Stomach (tissue), 9 donors: Measurements from ENCODE around the gene ST14. TPM values are rescaled to one million over a fixed set of nuclear protein-coding genes. Genes with fewer than 3 reads are reported as not detected.
A peak's percentile ranks its signal among the peaks of the same experiment; 100 is the strongest.
"Not testable (repeated sequence)": the region's sequence is repeated elsewhere in the genome, so short reads cannot be mapped to it uniquely, and the experiment has no call there.

ENCODE experiments used
- DNase-seq, 2 donors: peaks; one replicate each; pipeline versions ENCODE4 v3.0.0 to v3.0.0-alpha.2; 2013 to 2019
- H3K27ac ChIP-seq, 5 donors: fragments of 200-600 bp in 4 of 5; sonication (generic) in 4 of 5; one replicate each; pipeline ENCODE4 v1.5.1; 2013 to 2019; ENCODE audit warnings: mild to moderate bottlenecking in 1 of 5, moderate library complexity in 1 of 5
- H3K27me3 ChIP-seq, 3 donors: fragments of 200-600 bp; sonication (generic); one replicate each; pipeline ENCODE4 v1.5.1; 2017 to 2019; ENCODE audit warnings: mixed run types in 1 of 3
- H3K36me3 ChIP-seq, 4 donors: fragments of 200-600 bp; sonication (generic); 1 replicate in 3 of 4; 2 replicates in 1 of 4; pipeline ENCODE4 v1.5.1; 2016 to 2019
- H3K4me1 ChIP-seq, 4 donors: fragments of 200-600 bp; sonication (generic); one replicate each; pipeline ENCODE4 v1.5.1; 2016 to 2019
- H3K4me3 ChIP-seq, 4 donors: fragments of 200-600 bp; sonication (generic) in 3 of 4; one replicate each; pipeline ENCODE4 v1.5.1; 2016 to 2019; ENCODE audit warnings: mild to moderate bottlenecking in 1 of 4
- H3K9me3 ChIP-seq, 4 donors: fragments of 200-600 bp; sonication (generic); one replicate each; pipeline ENCODE4 v1.5.1; 2016 to 2019
- CTCF ChIP-seq, 7 experiments: fragments of 450-650 bp in 4 of 7; fragments of 200-600 bp in 3 of 7; sonication (generic) in 3 of 7; IDR thresholded peaks; one replicate each; pipeline ENCODE4 v1.5.1; 2016 to 2019; ENCODE audit warnings: antibody characterized with exemption in 7 of 7, control low read depth in 2 of 7, mild to moderate bottlenecking in 1 of 7
- EP300 ChIP-seq: sonication (generic); formaldehyde crosslinking; IDR thresholded peaks from one replicate; pipeline ENCODE4 v1.6.1; 2017; ENCODE audit warnings: antibody characterized with exemption
- POLR2A ChIP-seq, 4 donors: fragments of 450-650 bp; IDR thresholded peaks; one replicate each; pipeline ENCODE4 v1.6.1; 2016; ENCODE audit warnings: antibody characterized with exemption in 4 of 4, control low read depth in 2 of 4, mild to moderate bottlenecking in 1 of 4, moderate library complexity in 1 of 4
- POLR2AphosphoS5 ChIP-seq, 3 donors: sonication (generic); formaldehyde crosslinking; IDR thresholded peaks; one replicate each; pipeline ENCODE4 v1.6.1; 2016; ENCODE audit warnings: antibody characterized with exemption in 3 of 3
- WGBS, 5 donors: extraction: QIAGEN DNeasy Blood & Tissue Kit in 3 of 5; methylation state at CpG; one replicate each; pipeline versions ENCODE4 v1.1.5 to v1.1.7; 2013 to 2018; 5-methylcytosine and 5-hydroxymethylcytosine counted together
- intact Hi-C: fragments of 100-400 bp; cut with DNase I; formaldehyde crosslinking; loops from one replicate; pipeline ENCODE4 v1.15.1; 2023; ENCODE audit warnings: low total_unique reads
- polyA plus RNA-seq, 3 donors: library from polyadenylated mRNA; stranded (reverse); fragments of 200-250 nt; gene quantifications; one replicate each; pipeline ENCODE4 v1.2.3, GENCODE V29; 2013
- total RNA-seq, 5 donors: library from RNA; depleted of rRNA; stranded (reverse); fragments of >200 nt; gene quantifications; one replicate each; pipeline versions ENCODE4 v1.1.0 to v1.2.3, GENCODE V29; 2014 to 2016
- donor health status: healthy with polysubstance abuse.
- donor health status: Bipolar disorder and iron deficiency.
- donor health status: healthy.

ST14 gene
- total and polyA plus RNA-seq, 8 donors: 12.4 to 380 (median 50.0) TPM

DNA sequence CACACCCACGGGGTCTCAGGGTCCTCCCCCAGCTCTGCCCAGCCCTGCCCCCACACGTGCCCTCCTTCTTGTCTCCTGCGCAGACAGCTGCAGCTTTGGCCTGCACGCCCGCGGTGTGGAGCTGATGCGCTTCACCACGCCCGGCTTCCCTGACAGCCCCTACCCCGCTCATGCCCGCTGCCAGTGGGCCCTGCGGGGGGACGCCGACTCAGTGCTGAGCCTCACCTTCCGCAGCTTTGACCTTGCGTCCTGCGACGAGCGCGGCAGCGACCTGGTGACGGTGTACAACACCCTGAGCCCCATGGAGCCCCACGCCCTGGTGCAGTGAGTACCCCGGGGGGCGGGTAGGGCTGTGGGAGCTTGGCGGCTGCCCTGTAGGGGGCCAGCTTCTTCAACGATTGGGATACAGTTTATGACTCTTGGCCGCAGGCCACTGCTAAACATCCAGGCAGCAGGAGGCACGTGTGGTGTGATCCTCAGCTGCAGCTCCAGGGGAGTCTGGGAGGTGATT is 30.8 kb downstream of the ST14 start:
- H3K4me1 ChIP-seq: peaks cover 0 to 17% (median 8%) of the 10 kb centered on the region in 4 donors
- no peaks in the 10 kb centered on the region for H3K9me3 ChIP-seq
- DNase-seq: no peak
- intact Hi-C loops: no loop called here
- no peak for TF ChIP-seq POLR2AphosphoS5 (IDR thresholded peaks at IDR 0.05)
- TF ChIP-seq CTCF (IDR thresholded peaks at IDR 0.05): no peak
- no peak for TF ChIP-seq POLR2A (IDR thresholded peaks at IDR 0.05)
- TF ChIP-seq EP300: no peak
- H3K27ac ChIP-seq: peak overlapping the region in 4 of 5 donors; percentile 50 to 75 (median 54)
- peaks cover 4 to 52% (median 28%) of the 10 kb centered on the region in 4 donors for H3K36me3 ChIP-seq
- WGBS, 5 donors: 85 to 95% (median 94%) methylated on average over 28 to 29 of the region's 29 CpGs
- no peak overlapping the region for H3K4me3 ChIP-seq
- H3K27me3 ChIP-seq: no peaks in the 10 kb centered on the region

- peaks cover 4 to 63% (median 40%) of the 10 kb centered on the region in 4 donors for H3K36me3 ChIP-seq
- peaks cover 0 to 17% (median 8%) of the 10 kb centered on the region in 4 donors for H3K4me1 ChIP-seq
- no peak overlapping the region for H3K4me3 ChIP-seq
- no peaks in the 10 kb centered on the region for H3K27me3 ChIP-seq
- intact Hi-C loops: no loop called here
- DNase-seq: no peak
- WGBS, 5 donors: 90 to 95% (median 92%) methylated on average over 14 of the region's 14 CpGs
- H3K27ac ChIP-seq: no peak overlapping the region
- no peaks in the 10 kb centered on the region for H3K9me3 ChIP-seq
- TF ChIP-seq POLR2AphosphoS5 (IDR thresholded peaks at IDR 0.05): no peak
- TF ChIP-seq CTCF (IDR thresholded peaks at IDR 0.05): no peak
- no peak for TF ChIP-seq EP300
- TF ChIP-seq POLR2A (IDR thresholded peaks at IDR 0.05): no peak
Measured at GRCh38 chr11:130191896-130192295, 32.3 kb downstream of the ST14 start.

- Histone ChIP-seq H3K27ac (no peak overlapping the region), H3K36me3 (peaks cover 7 to 73% (median 50%) of the 10 kb centered on the region in 4 donors), H3K27me3 (no peaks in the 10 kb centered on the region), H3K4me3 (no peak overlapping the region), H3K9me3 (no peaks in the 10 kb centered on the region), H3K4me1 (peaks cover 0 to 17% (median 8%) of the 10 kb centered on the region in 4 donors)
- DNase-seq: no peak
- 65 to 81% (median 72%) methylated on average over 4 of the region's 4 CpGs for WGBS, 5 donors
- TF ChIP-seq POLR2A (IDR thresholded peaks at IDR 0.05) (no peak), CTCF (IDR thresholded peaks at IDR 0.05) (no peak), EP300 (no peak), POLR2AphosphoS5 (IDR thresholded peaks at IDR 0.05) (no peak)
- intact Hi-C loops: no loop called here
Measured at GRCh38 chr11:130192845-130193267, 33.3 kb downstream of the ST14 start.

DNA sequence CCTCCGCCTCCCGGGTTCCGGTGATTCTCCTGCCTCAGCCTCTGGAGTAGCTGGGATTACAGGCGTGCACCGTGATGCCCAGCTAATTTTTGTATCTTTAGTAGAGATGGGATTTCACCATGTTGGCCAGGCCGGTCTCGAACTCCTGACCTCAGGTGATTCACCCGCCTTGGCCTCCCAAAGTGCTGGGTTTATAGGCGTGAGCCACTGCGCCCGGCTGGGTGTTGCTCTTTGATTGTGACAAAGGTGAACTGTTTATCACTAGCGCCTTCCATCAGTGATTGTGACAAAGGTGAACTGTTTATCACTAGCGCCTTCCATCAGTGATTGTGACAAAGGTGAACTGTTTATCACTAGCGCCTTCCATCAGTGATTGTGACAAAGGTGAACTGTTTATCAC is 34.0 kb downstream of the ST14 start:
- DNase-seq, H3K27ac ChIP-seq, intact Hi-C loops: not testable (repeated sequence)

GRCh38 chr11:130194241-130195023 is 34.9 kb downstream of the ST14 start:
- TF ChIP-seq POLR2AphosphoS5 (IDR thresholded peaks at IDR 0.05) (no peak), CTCF (IDR thresholded peaks at IDR 0.05) (no peak), POLR2A (IDR thresholded peaks at IDR 0.05) (no peak), EP300 (no peak)
- 88 to 95% (median 91%) methylated on average over 16 to 21 of the region's 21 CpGs for WGBS, 5 donors
- peaks cover 12 to 84% (median 66%) of the 10 kb centered on the region in 4 donors for H3K36me3 ChIP-seq

More for the DNA sequence above, 34.0 kb downstream of the ST14 start:
- not testable (repeated sequence) for H3K27me3 ChIP-seq, H3K4me3 ChIP-seq, H3K9me3 ChIP-seq
- WGBS, 5 donors: 84 to 93% (median 86%) methylated on average over 13 to 14 of the region's 14 CpGs
- H3K4me1 ChIP-seq: peaks cover 0 to 17% (median 8%) of the 10 kb centered on the region in 4 donors
- peaks cover 7 to 78% (median 57%) of the 10 kb centered on the region in 4 donors for H3K36me3 ChIP-seq

More at GRCh38 chr11:130194241-130195023, 34.9 kb downstream of the ST14 start:
- H3K4me1 ChIP-seq: peaks cover 0 to 12% (median 7%) of the 10 kb centered on the region in 4 donors
- intact Hi-C loops: no loop called here
- H3K27ac ChIP-seq: no peak overlapping the region
- H3K4me3 ChIP-seq: no peak overlapping the region
- H3K27me3 ChIP-seq: no peaks in the 10 kb centered on the region
- DNase-seq: no peak
- no peaks in the 10 kb centered on the region for H3K9me3 ChIP-seq
